PC-9 (cell line): Measurements from ENCODE around the gene IMMP2L. TPM values are rescaled to one million over a fixed set of nuclear protein-coding genes. Genes with fewer than 3 reads are reported as not detected.

ENCODE experiments used
- BruUV-seq: library from RNA; stranded (reverse); fragments of 400-500 nt; replicated peaks from 2 replicates; lab custom pipeline; 2021; lab: Mats Ljungman, UMichigan
- CTCF ChIA-PET: fragments of 300-600 bp; sonication (Branson Sonifier 250); formaldehyde crosslinking; loops from one replicate; lab custom pipeline; 2022; ENCODE audit warnings: antibody characterized with exemption; lab: Charles Lee
- POLR2A ChIA-PET: fragments of 300-600 bp; sonication (Branson Sonifier 250); formaldehyde crosslinking; loops from one replicate; lab custom pipeline; 2022; ENCODE audit warnings: antibody characterized with exemption; ENCODE audit not compliant: unreplicated experiment; lab: Charles Lee
- DNase-seq, 2 experiments: peaks; one replicate each; pipeline versions ENCODE4 v3.0.0 to v3.0.0-alpha.2; 2015 to 2022; ENCODE audit warnings: mixed read lengths in 1 of 2
- H2AFZ ChIP-seq: fragments of 200-600 bp; sonication (generic); 2 replicates; pipeline ENCODE4 v1.8.1; 2017; ENCODE audit warnings: antibody characterized with exemption
- H3F3A ChIP-seq: fragments of 200-600 bp; sonication (generic); 2 replicates; pipeline ENCODE4 v1.8.1; 2017; ENCODE audit warnings: antibody characterized with exemption, mild to moderate bottlenecking, low read depth; ENCODE audit not compliant: insufficient read depth
- H3K27ac ChIP-seq: fragments of 200-600 bp; sonication (generic); 2 replicates; pipeline ENCODE4 v1.6.1; 2016; ENCODE audit warnings: mixed run types
- H3K27me3 ChIP-seq: fragments of 200-600 bp; sonication (generic); 2 replicates; pipeline ENCODE4 v1.6.1; 2016; ENCODE audit warnings: low read depth, mixed run types; ENCODE audit not compliant: insufficient read depth
- H3K36me3 ChIP-seq: fragments of 200-600 bp; sonication (generic); 2 replicates; pipeline ENCODE4 v1.6.1; 2016; ENCODE audit warnings: low read depth, mixed run types
- H3K4me1 ChIP-seq: fragments of 200-600 bp; sonication (generic); replicated peaks from 2 replicates; pipeline ENCODE4 v1.6.1; 2016; ENCODE audit warnings: mixed run types; ENCODE audit not compliant: insufficient read depth
- H3K4me2 ChIP-seq: fragments of 200-600 bp; sonication (generic); 2 replicates; pipeline ENCODE4 v1.6.1; 2017; ENCODE audit warnings: mixed run types
- H3K4me3 ChIP-seq: fragments of 200-600 bp; sonication (generic); 2 replicates; pipeline ENCODE4 v1.6.1; 2016; ENCODE audit warnings: mixed run types
- H3K79me2 ChIP-seq: fragments of 200-600 bp; sonication (generic); 2 replicates; pipeline ENCODE4 v1.6.1; 2017; ENCODE audit warnings: low read depth, mixed run types
- H3K9me2 ChIP-seq: fragments of 200-600 bp; sonication (generic); 2 replicates; pipeline ENCODE4 v1.8.1; 2017; ENCODE audit warnings: mild to moderate bottlenecking; ENCODE audit not compliant: insufficient read depth
- H3K9me3 ChIP-seq: fragments of 200-600 bp; sonication (generic); 2 replicates; pipeline ENCODE4 v1.8.1; 2016; ENCODE audit warnings: low read depth; ENCODE audit not compliant: insufficient read depth
- H4K20me1 ChIP-seq: fragments of 200-600 bp; sonication (generic); 2 replicates; pipeline ENCODE4 v1.8.1; 2017; ENCODE audit not compliant: insufficient read depth
- EZH2 ChIP-seq: fragments of 200-600 bp; sonication (generic); IDR thresholded peaks from 2 replicates; pipeline ENCODE4 v1.8.0; 2017; ENCODE audit warnings: antibody characterized with exemption, low read depth
- intact Hi-C: fragments of 100-400 bp; cut with micrococcal nuclease; formaldehyde crosslinking; loops from one replicate; pipeline ENCODE4 v1.10.0; 2022; ENCODE audit not compliant: unreplicated experiment
- total RNA-seq: library from RNA; stranded (reverse); gene quantifications from 2 replicates; pipeline ENCODE4 v1.2.3, GENCODE V29; 2021
- TF ChIP-seq, protein P1 (sequence below): fragments of 200-600 bp; sonication (generic); conservative IDR thresholded peaks from 2 replicates; pipeline ENCODE4 v1.6.1; 2017; ENCODE audit warnings: mixed run types, antibody characterized with exemption, mild to moderate bottlenecking, moderate library complexity

IMMP2L gene
- total RNA-seq, 1 experiment from 2014 or later = 40.5 TPM

GRCh38 chr7:110863258-110863657 is 699.0 kb downstream of the IMMP2L start:
- Histone ChIP-seq H3K36me3 (no peaks in the 10 kb centered on the region), H4K20me1 (no peaks in the 10 kb centered on the region), H3K9me3 (no peaks in the 10 kb centered on the region), H3K27me3 (no peaks in the 10 kb centered on the region), H3K9me2 (no peaks in the 10 kb centered on the region), H3F3A (no peaks in the 10 kb centered on the region), H2AFZ (no peak overlapping the region), H3K79me2 (no peaks in the 10 kb centered on the region), H3K4me3 (no peak overlapping the region), H3K27ac (no peak overlapping the region), H3K4me1 (no peaks in the 10 kb centered on the region), H3K4me2 (no peak overlapping the region)
- TF ChIP-seq, protein P1, sequence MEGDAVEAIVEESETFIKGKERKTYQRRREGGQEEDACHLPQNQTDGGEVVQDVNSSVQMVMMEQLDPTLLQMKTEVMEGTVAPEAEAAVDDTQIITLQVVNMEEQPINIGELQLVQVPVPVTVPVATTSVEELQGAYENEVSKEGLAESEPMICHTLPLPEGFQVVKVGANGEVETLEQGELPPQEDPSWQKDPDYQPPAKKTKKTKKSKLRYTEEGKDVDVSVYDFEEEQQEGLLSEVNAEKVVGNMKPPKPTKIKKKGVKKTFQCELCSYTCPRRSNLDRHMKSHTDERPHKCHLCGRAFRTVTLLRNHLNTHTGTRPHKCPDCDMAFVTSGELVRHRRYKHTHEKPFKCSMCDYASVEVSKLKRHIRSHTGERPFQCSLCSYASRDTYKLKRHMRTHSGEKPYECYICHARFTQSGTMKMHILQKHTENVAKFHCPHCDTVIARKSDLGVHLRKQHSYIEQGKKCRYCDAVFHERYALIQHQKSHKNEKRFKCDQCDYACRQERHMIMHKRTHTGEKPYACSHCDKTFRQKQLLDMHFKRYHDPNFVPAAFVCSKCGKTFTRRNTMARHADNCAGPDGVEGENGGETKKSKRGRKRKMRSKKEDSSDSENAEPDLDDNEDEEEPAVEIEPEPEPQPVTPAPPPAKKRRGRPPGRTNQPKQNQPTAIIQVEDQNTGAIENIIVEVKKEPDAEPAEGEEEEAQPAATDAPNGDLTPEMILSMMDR = no peak
- no peak for TF ChIP-seq EZH2
- intact Hi-C loops = no loop called here
- BruUV-seq = no TSS peak
- DNase-seq = no peak
- ChIA-PET POLR2A (interaction anchor here (0.6 kb wide), 1 partner anchor 161 kb away, joined by 7 read pairs; no protein-coding TSS in a partner anchor), CTCF (no interaction called here)

- Histone ChIP-seq H3K27ac (no peak overlapping the region), H3K27me3 (no peaks in the 10 kb centered on the region), H3F3A (no peaks in the 10 kb centered on the region), H3K79me2 (no peaks in the 10 kb centered on the region), H3K4me3 (no peak overlapping the region), H4K20me1 (no peaks in the 10 kb centered on the region), H3K36me3 (no peaks in the 10 kb centered on the region), H3K9me3 (no peaks in the 10 kb centered on the region), H2AFZ (no peak overlapping the region), H3K9me2 (no peaks in the 10 kb centered on the region), H3K4me1 (no peaks in the 10 kb centered on the region), H3K4me2 (no peak overlapping the region)
- intact Hi-C loops = no loop called here
- ChIA-PET CTCF (no interaction called here), POLR2A (no interaction called here)
- DNase-seq = no peak
- BruUV-seq = no TSS peak
- no peak for TF ChIP-seq EZH2
- TF ChIP-seq, protein P1 = no peak
Observed at GRCh38 chr7:110861163-110861562, 701.1 kb downstream of the IMMP2L start.

- ChIA-PET CTCF (no interaction called here), POLR2A (no interaction called here)
- no peaks in the 10 kb centered on the region for H3K27me3 ChIP-seq
- no peak for TF ChIP-seq EZH2
- TF ChIP-seq, protein P1 = no peak
- no peak overlapping the region for H3K4me3 ChIP-seq
- H3K9me3 ChIP-seq = no peaks in the 10 kb centered on the region
- H3F3A ChIP-seq = no peaks in the 10 kb centered on the region
- no peaks in the 10 kb centered on the region for H3K36me3 ChIP-seq
- no peak for DNase-seq
- no peaks in the 10 kb centered on the region for H3K4me1 ChIP-seq
- H3K9me2 ChIP-seq = no peaks in the 10 kb centered on the region
- H3K27ac ChIP-seq = no peak overlapping the region
- no peaks in the 10 kb centered on the region for H3K79me2 ChIP-seq
- H3K4me2 ChIP-seq = no peak overlapping the region
- intact Hi-C loops = no loop called here
- H2AFZ ChIP-seq = no peak overlapping the region
- no TSS peak for BruUV-seq
- H4K20me1 ChIP-seq = no peaks in the 10 kb centered on the region
Observed at GRCh38 chr7:110857106-110857505, 705.2 kb downstream of the IMMP2L start.
